Activated CD8-positive, alpha-beta T cell treated with anti-CD3 and anti-CD28 coated beads for 36 hours (primary cell): ENCODE data around the gene AMBRA1. TPM values are rescaled to one million over a fixed set of nuclear protein-coding genes. Genes with fewer than 3 reads are reported as not detected.

Experiments used
- ATAC-seq: fragments of 200-7000 bp; cut with Tn5 transposase; one replicate; pipeline ENCODE4 v1.10.0; 2021; ENCODE audit warnings: mild to moderate bottlenecking, moderate library complexity
- CTCF ChIA-PET: fragments of 350-600 bp; sonication (Branson Sonifier 250); formaldehyde crosslinking; loops from one replicate; lab custom pipeline; 2021; ENCODE audit warnings: antibody characterized with exemption; lab: Charles Lee
- POLR2A ChIA-PET: fragments of 350-600 bp; sonication (Branson Sonifier 250); formaldehyde crosslinking; loops from one replicate; lab custom pipeline; 2021; ENCODE audit warnings: antibody characterized with exemption; lab: Charles Lee
- DNase-seq: peaks from one replicate; pipeline ENCODE4 v3.0.0-alpha.2; 2020
- H3K27ac Mint-ChIP-seq: one replicate; pipeline ENCODE4 v1.8.0; 2021; ENCODE audit warnings: mild to moderate bottlenecking, mixed read lengths
- H3K27me3 Mint-ChIP-seq: one replicate; pipeline ENCODE4 v1.8.0; 2021; ENCODE audit warnings: mixed read lengths
- H3K36me3 Mint-ChIP-seq: one replicate; pipeline ENCODE4 v1.8.0; 2021; ENCODE audit warnings: low read depth, mixed read lengths
- H3K4me1 Mint-ChIP-seq: one replicate; pipeline ENCODE4 v1.8.0; 2021; ENCODE audit warnings: low read depth, mixed read lengths
- H3K4me3 Mint-ChIP-seq: one replicate; pipeline ENCODE4 v1.8.0; 2021; ENCODE audit warnings: mild to moderate bottlenecking, moderate library complexity, mixed read lengths
- H3K9me3 Mint-ChIP-seq: one replicate; pipeline ENCODE4 v1.8.0; 2021; ENCODE audit warnings: mixed read lengths
- intact Hi-C: fragments of 100-400 bp; cut with micrococcal nuclease; formaldehyde crosslinking; loops from one replicate; pipeline ENCODE4 v1.10.0; 2022
- total RNA-seq, 2 experiments: library from RNA; stranded (reverse); gene quantifications; one replicate each; pipeline ENCODE4 v1.2.3, GENCODE V29; 2021
- TF ChIP-seq, protein P1 (sequence below): fragments of 200-600 bp; IDR thresholded peaks from one replicate; pipeline ENCODE4 v1.8.0; 2022; ENCODE audit warnings: antibody characterized with exemption, mild to moderate bottlenecking

Gene AMBRA1
- total RNA-seq, 2 experiments from 2014 or later = 24.0 to 24.1 TPM

DNA sequence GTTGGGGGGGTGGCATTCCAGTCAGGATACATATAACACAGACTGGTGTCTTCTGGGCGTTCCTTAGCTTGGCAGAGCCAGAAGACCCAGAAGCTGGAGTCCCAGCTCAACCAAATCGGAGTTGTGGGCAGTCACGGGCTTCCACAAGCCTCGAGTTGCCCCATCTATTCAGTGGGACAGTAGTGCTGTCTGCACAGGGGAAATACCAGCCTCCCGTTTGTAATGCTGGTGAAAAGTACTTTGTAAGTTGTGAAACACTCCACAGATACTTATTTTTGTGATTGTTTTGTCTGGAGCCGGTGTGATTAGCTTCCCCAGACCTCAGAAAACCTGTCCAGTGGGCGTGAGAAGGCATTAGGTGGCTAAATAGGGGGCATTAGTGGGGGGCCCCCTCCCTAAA lies 232.9 kb downstream of the AMBRA1 start:
- ChIA-PET CTCF (interaction anchor here (1.7 to 20.2 kb wide), 7 partner anchors 4 to 122 kb away, joined by 3 to 480 read pairs (median 7); partner anchors contain the start of gene DGKZ), POLR2A (interaction anchor here (0.9 to 10.2 kb wide), 2 partner anchors 10 to 11 kb away, joined by 4 to 135 read pairs; partner anchors contain the start of gene DGKZ)
- DNase-seq (no peak), ATAC-seq (peak; percentile 31)
- no peaks in the 10 kb centered on the region for H3K27me3 Mint-ChIP-seq
- TF ChIP-seq, protein P1, sequence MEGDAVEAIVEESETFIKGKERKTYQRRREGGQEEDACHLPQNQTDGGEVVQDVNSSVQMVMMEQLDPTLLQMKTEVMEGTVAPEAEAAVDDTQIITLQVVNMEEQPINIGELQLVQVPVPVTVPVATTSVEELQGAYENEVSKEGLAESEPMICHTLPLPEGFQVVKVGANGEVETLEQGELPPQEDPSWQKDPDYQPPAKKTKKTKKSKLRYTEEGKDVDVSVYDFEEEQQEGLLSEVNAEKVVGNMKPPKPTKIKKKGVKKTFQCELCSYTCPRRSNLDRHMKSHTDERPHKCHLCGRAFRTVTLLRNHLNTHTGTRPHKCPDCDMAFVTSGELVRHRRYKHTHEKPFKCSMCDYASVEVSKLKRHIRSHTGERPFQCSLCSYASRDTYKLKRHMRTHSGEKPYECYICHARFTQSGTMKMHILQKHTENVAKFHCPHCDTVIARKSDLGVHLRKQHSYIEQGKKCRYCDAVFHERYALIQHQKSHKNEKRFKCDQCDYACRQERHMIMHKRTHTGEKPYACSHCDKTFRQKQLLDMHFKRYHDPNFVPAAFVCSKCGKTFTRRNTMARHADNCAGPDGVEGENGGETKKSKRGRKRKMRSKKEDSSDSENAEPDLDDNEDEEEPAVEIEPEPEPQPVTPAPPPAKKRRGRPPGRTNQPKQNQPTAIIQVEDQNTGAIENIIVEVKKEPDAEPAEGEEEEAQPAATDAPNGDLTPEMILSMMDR = no peak
- H3K36me3 Mint-ChIP-seq = peaks cover 6% of the 10 kb centered on the region
- intact Hi-C loops = no loop called here
- peak overlapping the region; percentile 95 for H3K27ac Mint-ChIP-seq
- H3K4me1 Mint-ChIP-seq = peaks cover 65% of the 10 kb centered on the region
- H3K4me3 Mint-ChIP-seq = peak overlapping the region; percentile 74
- H3K9me3 Mint-ChIP-seq = no peaks in the 10 kb centered on the region

DNA sequence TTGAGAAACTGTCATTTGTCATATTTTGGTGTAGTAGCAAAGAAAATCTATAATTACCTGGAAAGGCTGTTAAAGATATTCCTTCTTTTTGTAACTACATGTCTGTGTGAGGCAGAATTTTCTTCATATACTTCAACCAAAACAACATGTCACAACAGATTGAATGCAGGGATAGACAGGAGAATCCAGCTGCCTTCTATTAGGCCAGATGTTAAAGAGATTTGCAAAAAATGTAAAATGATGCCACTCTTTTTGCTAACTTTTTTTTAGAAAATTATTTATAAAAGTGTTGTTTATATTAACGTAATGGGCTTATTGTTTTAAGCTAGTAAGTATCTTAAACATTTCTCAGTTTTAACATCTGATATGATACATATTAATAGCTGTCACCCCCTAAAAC lies 233.9 kb downstream of the AMBRA1 start:
- TF ChIP-seq, protein P1 = no peak
- intact Hi-C loops = no loop called here
- Mint-ChIP-seq H3K9me3 (no peaks in the 10 kb centered on the region), H3K36me3 (peaks cover 6% of the 10 kb centered on the region), H3K4me3 (no peak overlapping the region), H3K27me3 (no peaks in the 10 kb centered on the region), H3K27ac (peak overlapping the region; percentile 95), H3K4me1 (peaks cover 65% of the 10 kb centered on the region)
- ChIA-PET POLR2A (interaction anchor here (10.2 kb wide), 1 partner anchor 9 kb away, joined by 135 read pairs; the partner anchor contains the start of gene DGKZ), CTCF (interaction anchor here (0.7 to 20.2 kb wide), 7 partner anchors 5 to 116 kb away, joined by 3 to 480 read pairs (median 5); partner anchors contain the start of gene DGKZ)
- DNase-seq (no peak), ATAC-seq (no peak)

DNA sequence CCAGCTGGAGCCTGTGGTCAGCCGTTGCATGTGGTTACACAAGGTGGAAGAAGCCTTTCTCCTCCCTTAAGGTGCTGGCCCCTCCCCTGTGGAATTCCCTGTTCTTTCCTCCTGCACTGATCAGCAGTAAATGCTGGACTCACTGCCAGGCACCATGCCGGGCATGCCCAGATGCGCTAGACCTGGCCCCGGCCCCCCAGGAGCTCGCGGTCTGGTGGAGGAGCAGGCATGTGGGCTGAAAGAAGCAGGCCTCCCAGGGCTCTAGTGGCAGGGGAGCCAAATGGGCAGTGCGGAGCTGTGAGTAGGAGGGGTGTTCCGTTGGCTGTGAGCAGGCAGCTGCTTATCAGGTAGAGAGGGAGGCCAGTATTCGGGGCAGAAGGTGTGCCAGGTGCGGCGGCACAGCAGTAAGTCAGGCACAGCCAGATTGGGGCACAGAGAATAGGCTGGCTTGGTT lies 236.3 kb downstream of the AMBRA1 start:
- Mint-ChIP-seq H3K27me3 (no peaks in the 10 kb centered on the region), H3K4me1 (peaks cover 69% of the 10 kb centered on the region), H3K27ac (peak overlapping the region; percentile 67), H3K4me3 (no peak overlapping the region), H3K36me3 (peaks cover 10% of the 10 kb centered on the region), H3K9me3 (no peaks in the 10 kb centered on the region)
- TF ChIP-seq, protein P1 = no peak
- POLR2A ChIA-PET = interaction anchor here (1.8 to 3.0 kb wide), 2 partner anchors 9 kb away, joined by 9 to 12 read pairs; partner anchors contain the start of gene DGKZ
- intact Hi-C loops = no loop called here
- CTCF ChIA-PET = interaction anchor here (1.0 to 20.2 kb wide), 5 partner anchors 6 to 120 kb away, joined by 3 to 480 read pairs (median 5); partner anchors contain the start of gene DGKZ
- ATAC-seq (no peak), DNase-seq (peak; percentile 28)

DNA sequence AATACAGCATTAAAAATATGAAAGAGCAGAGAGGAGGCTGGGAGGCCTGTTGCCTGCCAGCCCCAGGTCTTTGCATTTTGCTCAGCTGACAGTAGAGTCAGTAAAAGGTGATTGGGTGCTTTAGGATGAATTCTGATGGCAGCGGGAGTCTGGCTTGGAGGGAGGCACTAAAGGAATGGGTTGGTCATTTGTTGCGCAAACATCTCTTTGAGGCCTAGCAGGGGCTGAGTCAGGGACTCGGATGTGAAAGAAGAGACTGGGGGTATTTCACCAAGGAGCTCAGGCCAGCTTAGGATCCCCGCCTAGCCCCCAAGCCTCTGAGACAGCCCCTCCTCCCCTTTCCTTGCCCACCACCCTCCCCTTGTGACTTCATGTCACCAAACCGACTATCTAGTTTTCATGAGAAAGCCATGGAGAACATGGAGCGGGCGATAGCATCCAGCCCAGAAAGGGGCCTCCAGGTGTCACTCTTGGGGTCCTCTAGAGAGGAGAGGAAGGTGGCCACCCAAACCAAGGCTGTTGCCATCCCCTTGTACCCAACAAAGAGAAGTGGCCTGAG lies 236.8 kb downstream of the AMBRA1 start:
- ChIA-PET CTCF (interaction anchor here (1.0 to 20.2 kb wide), 5 partner anchors 5 to 119 kb away, joined by 3 to 480 read pairs (median 5); partner anchors contain the start of gene DGKZ), POLR2A (interaction anchor here (0.9 to 3.0 kb wide), 3 partner anchors 9 to 26 kb away, joined by 3 to 12 read pairs (median 9); partner anchors contain the start of gene DGKZ)
- TF ChIP-seq, protein P1 = no peak
- Mint-ChIP-seq H3K9me3 (no peaks in the 10 kb centered on the region), H3K36me3 (peaks cover 10% of the 10 kb centered on the region), H3K4me3 (no peak overlapping the region), H3K27me3 (no peaks in the 10 kb centered on the region), H3K27ac (peak overlapping the region; percentile 67), H3K4me1 (peaks cover 67% of the 10 kb centered on the region)
- ATAC-seq = no peak
- DNase-seq = no peak
- intact Hi-C loops = no loop called here

DNA sequence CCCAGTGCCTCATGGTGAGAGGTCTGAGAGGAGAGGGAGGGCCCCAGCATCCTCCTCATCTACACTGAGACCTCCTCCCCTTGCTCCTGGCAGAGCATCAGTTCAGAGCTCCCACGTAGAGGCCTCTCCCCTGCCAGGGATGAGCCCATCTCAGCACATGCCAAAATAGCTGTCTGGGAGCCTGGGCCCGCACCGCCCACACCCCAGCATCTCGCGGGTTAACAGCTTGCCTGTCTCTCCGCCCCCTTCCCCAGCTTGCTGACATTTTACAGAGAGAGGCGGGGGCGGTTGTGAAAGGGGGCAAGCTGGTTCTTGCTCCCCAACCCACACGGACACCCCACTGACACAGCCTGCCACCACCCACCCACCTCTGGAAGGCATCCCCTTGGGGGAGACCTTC lies 240.1 kb downstream of the AMBRA1 start:
- intact Hi-C loops = loop anchor here (2.0 kb wide), 1 partner anchor 15 kb away; no protein-coding TSS in a partner anchor
- Mint-ChIP-seq H3K27ac (peak overlapping the region; percentile 89), H3K4me3 (peak overlapping the region; percentile 78), H3K36me3 (peaks cover 16% of the 10 kb centered on the region), H3K9me3 (no peaks in the 10 kb centered on the region), H3K27me3 (no peaks in the 10 kb centered on the region), H3K4me1 (peaks cover 84% of the 10 kb centered on the region)
- DNase-seq = peak; percentile 92
- ATAC-seq = peak; percentile 52
- ChIA-PET CTCF (interaction anchor here (0.8 to 20.2 kb wide), 7 partner anchors 11 to 114 kb away, joined by 3 to 480 read pairs (median 4); partner anchors contain the start of gene CHRM4), POLR2A (interaction anchor here (0.8 to 8.2 kb wide), 3 partner anchors 11 to 43 kb away, joined by 3 to 135 read pairs (median 4); no protein-coding TSS in a partner anchor)
- TF ChIP-seq, protein P1 = no peak
